DND-41 (cell line): ENCODE measurements around the gene MTOR.

ENCODE experiments used
- CTCF ChIP-seq: IDR thresholded peaks from 2 replicates; pipeline ENCODE4 v1.5.1; 2012; ENCODE audit warnings: borderline replicate concordance, low read length, moderate library complexity, mild to moderate bottlenecking; ENCODE audit not compliant: poor library complexity, severe bottlenecking; ENCODE audit errors: extremely low read depth
- EZH2 ChIP-seq: IDR thresholded peaks from 3 replicates; pipeline ENCODE4 v1.6.1; 2012; ENCODE audit warnings: borderline replicate concordance, low read depth, mild to moderate bottlenecking, moderate library complexity, low read length, inconsistent platforms; ENCODE audit not compliant: severe bottlenecking

GRCh38 chr1:11098931-11099309 lies 163.4 kb downstream of the MTOR start:
- TF ChIP-seq CTCF (no peak), EZH2 (no peak)
